GM18873 (cell line): Measurements from ENCODE around the gene UBL5.

ENCODE experiments used
- ATAC-seq: cut with Tn5 transposase; IDR thresholded peaks from one replicate; pipeline ENCODE4 v1.9.1; 2021; ENCODE audit warnings: mild to moderate bottlenecking, moderate library complexity, moderate number of reproducible peaks; ENCODE audit not compliant: unreplicated experiment, low FRiP score

UBL5 gene

GRCh38 chr19:9848762-9849161 lies 21.0 kb downstream of the UBL5 start:
- ATAC-seq, result no peak

GRCh38 chr19:9849791-9850190 lies 22.1 kb downstream of the UBL5 start:
- no peak for ATAC-seq

- no peak for ATAC-seq
Measured at GRCh38 chr19:9850235-9850959, 22.7 kb downstream of the UBL5 start.

GRCh38 chr19:9854282-9854846 lies 26.6 kb downstream of the UBL5 start:
- no peak for ATAC-seq

GRCh38 chr19:9856609-9857008 lies 28.9 kb downstream of the UBL5 start:
- ATAC-seq, result no peak

GRCh38 chr19:9857076-9857721 lies 29.5 kb downstream of the UBL5 start:
- ATAC-seq, result no peak

- no peak for ATAC-seq
Measured at GRCh38 chr19:9857920-9858746, 30.4 kb downstream of the UBL5 start.

GRCh38 chr19:9858766-9859165 lies 31.0 kb downstream of the UBL5 start:
- ATAC-seq, result no peak

- no peak for ATAC-seq
Measured at GRCh38 chr19:9860407-9860806, 32.7 kb downstream of the UBL5 start.

- no peak for ATAC-seq
Measured at GRCh38 chr19:9861503-9861902, 33.8 kb downstream of the UBL5 start.

- no peak for ATAC-seq
Measured at GRCh38 chr19:9862938-9863337, 35.2 kb downstream of the UBL5 start.

- ATAC-seq, result no peak
Measured at GRCh38 chr19:9863759-9864158, 36.0 kb downstream of the UBL5 start.

GRCh38 chr19:9865732-9866501 lies 38.2 kb downstream of the UBL5 start:
- ATAC-seq, result no peak

GRCh38 chr19:9868983-9869617 lies 41.4 kb downstream of the UBL5 start:
- ATAC-seq, result no peak

- ATAC-seq, result no peak
Measured at GRCh38 chr19:9871626-9872338, 44.1 kb downstream of the UBL5 start.

- no peak for ATAC-seq
Measured at GRCh38 chr19:9872618-9873242, 45.0 kb downstream of the UBL5 start.

GRCh38 chr19:9875031-9875627 lies 47.4 kb downstream of the UBL5 start:
- no peak for ATAC-seq

- no peak for ATAC-seq
Measured at GRCh38 chr19:9875796-9876195, 48.1 kb downstream of the UBL5 start.
